Bronchial epithelial cell (primary cell): ENCODE measurements around the gene PLEKHM3. TPM values are rescaled to one million over a fixed set of nuclear protein-coding genes. Genes with fewer than 3 reads are reported as not detected.

Experiments
- DNase-seq: peaks from one replicate; pipeline ENCODE4 v3.0.0-alpha.2; 2010; ENCODE audit warnings: low read depth
- FAIRE-seq: peaks from 2 replicates; lab custom pipeline; 2011; peaks lifted over from hg19 to GRCh38; lab: Jason Lieb, UNC
- H3K27me3 ChIP-seq: 2 replicates; pipeline ENCODE4 v1.5.1; 2011; ENCODE audit warnings: low read length; ENCODE audit not compliant: control insufficient read depth, insufficient read depth
- H3K36me3 ChIP-seq: 2 replicates; pipeline ENCODE4 v1.5.1; 2011; ENCODE audit warnings: low read length; ENCODE audit not compliant: control insufficient read depth, insufficient read depth
- H3K4me3 ChIP-seq: 2 replicates; pipeline ENCODE4 v1.5.1; 2011; ENCODE audit warnings: mild to moderate bottlenecking, low read depth, low read length, control low read depth
- CTCF ChIP-seq: IDR thresholded peaks from 2 replicates; pipeline ENCODE4 v1.5.1; 2011; ENCODE audit warnings: mild to moderate bottlenecking, moderate library complexity, low read length, control low read depth, inconsistent platforms; ENCODE audit not compliant: insufficient read depth, severe bottlenecking
- total RNA-seq: library from RNA; depleted of rRNA; stranded (reverse); fragments of >200 nt; gene quantifications from 2 replicates; pipeline ENCODE4 v1.2.1, GENCODE V29; 2014

PLEKHM3 gene
- total RNA-seq, 1 donor from 2014 or later, result 9.5 TPM

GRCh38 chr2:207863345-207863744 is 162.0 kb downstream of the PLEKHM3 start:
- Histone ChIP-seq H3K36me3 (no peaks in the 10 kb centered on the region), H3K4me3 (no peak overlapping the region), H3K27me3 (no peaks in the 10 kb centered on the region)
- DNase-seq (peak; percentile 42), FAIRE-seq (no peak)
- TF ChIP-seq CTCF, result no peak

GRCh38 chr2:207861789-207862188 is 163.5 kb downstream of the PLEKHM3 start:
- H3K4me3 ChIP-seq, result no peak overlapping the region
- no peaks in the 10 kb centered on the region for H3K36me3 ChIP-seq
- FAIRE-seq (no peak), DNase-seq (no peak)
- H3K27me3 ChIP-seq, result no peaks in the 10 kb centered on the region
- no peak for TF ChIP-seq CTCF

GRCh38 chr2:207860685-207861084 is 164.6 kb downstream of the PLEKHM3 start:
- no peak overlapping the region for H3K4me3 ChIP-seq
- no peak for TF ChIP-seq CTCF
- H3K27me3 ChIP-seq, result no peaks in the 10 kb centered on the region
- DNase-seq (no peak), FAIRE-seq (no peak)
- H3K36me3 ChIP-seq, result no peaks in the 10 kb centered on the region

- FAIRE-seq (no peak), DNase-seq (no peak)
- H3K36me3 ChIP-seq, result no peaks in the 10 kb centered on the region
- H3K27me3 ChIP-seq, result no peaks in the 10 kb centered on the region
- no peak for TF ChIP-seq CTCF
- H3K4me3 ChIP-seq, result no peak overlapping the region
Measured at GRCh38 chr2:207855591-207855990, 169.7 kb downstream of the PLEKHM3 start.

- TF ChIP-seq CTCF, result no peak
- DNase-seq, result peak; percentile 33
- no peak overlapping the region for H3K4me3 ChIP-seq
- FAIRE-seq, result no peak
- no peaks in the 10 kb centered on the region for H3K36me3 ChIP-seq
- H3K27me3 ChIP-seq, result no peaks in the 10 kb centered on the region
Measured at GRCh38 chr2:207854484-207855440, 170.6 kb downstream of the PLEKHM3 start.
